Measurements from ENCODE around the gene TNFRSF19. TPM values are rescaled to one million over a fixed set of nuclear protein-coding genes. Genes with fewer than 3 reads are reported as not detected.

The TNFRSF19 gene
- total and polyA plus RNA-seq, 2 donors from 2014 or later, result 10.1 to 14.7 TPM

DNA sequence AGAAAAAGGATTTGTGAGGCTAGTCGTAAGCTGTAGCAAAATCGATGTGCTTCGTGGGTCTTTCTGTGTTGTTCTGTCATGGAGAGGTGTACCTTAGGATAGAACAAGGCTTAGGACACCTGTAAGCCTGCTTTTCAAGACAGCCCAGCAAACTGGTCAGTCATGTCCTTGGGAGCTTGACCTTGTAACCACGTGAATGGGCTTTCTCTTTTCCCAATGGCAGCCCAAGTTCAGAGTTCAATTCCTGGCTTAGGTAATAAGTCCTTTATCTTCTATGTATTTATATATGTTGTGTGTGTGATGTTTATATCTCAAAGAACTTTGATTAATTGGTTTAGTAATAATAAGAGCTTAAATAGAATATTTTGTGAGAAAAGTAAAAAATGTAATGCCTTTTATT lies 112.9 kb downstream of the TNFRSF19 start:
- intact Hi-C loops (cut with DNase I), result no loop called here
- Histone ChIP-seq H3K4me1 (ENCODE audit: control insufficient read depth in 2 of 3, insufficient read depth in 2 of 3, low read depth in 1 of 3, low read length in 3 of 3) (peaks cover 14 to 21% (median 20%) of the 10 kb centered on the region in 3 donors), H3K9me3 (ENCODE audit: control insufficient read depth in 2 of 3, insufficient read depth in 1 of 3, low read length in 3 of 3) (peaks cover 0 to 11% (median 0%) of the 10 kb centered on the region in 3 donors), H3K9ac (ENCODE audit: low read length in 3 of 3) (no peak overlapping the region), H3K4me3 (ENCODE audit: low read length in 3 of 3) (no peak overlapping the region), H3K36me3 (ENCODE audit: control insufficient read depth in 2 of 3, insufficient read depth in 3 of 3, low read length in 3 of 3) (no peaks in the 10 kb centered on the region), H3K27me3 (ENCODE audit: control insufficient read depth, insufficient read depth, low read length) (no peaks in the 10 kb centered on the region), H3K27ac (ENCODE audit: low read depth in 2 of 2, low read length in 2 of 2) (no peak overlapping the region)
- TF ChIP-seq, protein P1, sequence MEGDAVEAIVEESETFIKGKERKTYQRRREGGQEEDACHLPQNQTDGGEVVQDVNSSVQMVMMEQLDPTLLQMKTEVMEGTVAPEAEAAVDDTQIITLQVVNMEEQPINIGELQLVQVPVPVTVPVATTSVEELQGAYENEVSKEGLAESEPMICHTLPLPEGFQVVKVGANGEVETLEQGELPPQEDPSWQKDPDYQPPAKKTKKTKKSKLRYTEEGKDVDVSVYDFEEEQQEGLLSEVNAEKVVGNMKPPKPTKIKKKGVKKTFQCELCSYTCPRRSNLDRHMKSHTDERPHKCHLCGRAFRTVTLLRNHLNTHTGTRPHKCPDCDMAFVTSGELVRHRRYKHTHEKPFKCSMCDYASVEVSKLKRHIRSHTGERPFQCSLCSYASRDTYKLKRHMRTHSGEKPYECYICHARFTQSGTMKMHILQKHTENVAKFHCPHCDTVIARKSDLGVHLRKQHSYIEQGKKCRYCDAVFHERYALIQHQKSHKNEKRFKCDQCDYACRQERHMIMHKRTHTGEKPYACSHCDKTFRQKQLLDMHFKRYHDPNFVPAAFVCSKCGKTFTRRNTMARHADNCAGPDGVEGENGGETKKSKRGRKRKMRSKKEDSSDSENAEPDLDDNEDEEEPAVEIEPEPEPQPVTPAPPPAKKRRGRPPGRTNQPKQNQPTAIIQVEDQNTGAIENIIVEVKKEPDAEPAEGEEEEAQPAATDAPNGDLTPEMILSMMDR (IDR thresholded peaks at IDR 0.05; ENCODE audit: borderline replicate concordance, extremely low read depth, insufficient read depth), result no peak
- DNase-seq (no peak), FAIRE-seq (no peak)

- H3K4me1 ChIP-seq (ENCODE audit: control insufficient read depth in 2 of 3, insufficient read depth in 2 of 3, low read depth in 1 of 3, low read length in 3 of 3), result peaks cover 5 to 17% (median 17%) of the 10 kb centered on the region in 3 donors
- FAIRE-seq (no peak), DNase-seq (no peak)
- peaks cover 0 to 11% (median 0%) of the 10 kb centered on the region in 3 donors for H3K9me3 ChIP-seq (ENCODE audit: control insufficient read depth in 2 of 3, insufficient read depth in 1 of 3, low read length in 3 of 3)
- no peak overlapping the region for H3K4me3 ChIP-seq (ENCODE audit: low read length in 3 of 3)
- no peak overlapping the region for H3K27ac ChIP-seq (ENCODE audit: low read depth in 2 of 2, low read length in 2 of 2)
- H3K27me3 ChIP-seq (ENCODE audit: control insufficient read depth, insufficient read depth, low read length), result no peaks in the 10 kb centered on the region
- no peak overlapping the region for H3K9ac ChIP-seq (ENCODE audit: low read length in 3 of 3)
- no peaks in the 10 kb centered on the region for H3K36me3 ChIP-seq (ENCODE audit: control insufficient read depth in 2 of 3, insufficient read depth in 3 of 3, low read length in 3 of 3)
- TF ChIP-seq, protein P1 (IDR thresholded peaks at IDR 0.05; ENCODE audit: borderline replicate concordance, extremely low read depth, insufficient read depth), result no peak
- intact Hi-C loops (cut with DNase I), result no loop called here
These were observed 114.4 kb downstream of the TNFRSF19 start for GRCh38 chr13:23684647-23685046.

- peaks cover 5 to 12% (median 9%) of the 10 kb centered on the region in 3 donors for H3K4me1 ChIP-seq (ENCODE audit: control insufficient read depth in 2 of 3, insufficient read depth in 2 of 3, low read depth in 1 of 3, low read length in 3 of 3)
- intact Hi-C loops (cut with DNase I), result no loop called here
- TF ChIP-seq, protein P1 (IDR thresholded peaks at IDR 0.05; ENCODE audit: borderline replicate concordance, extremely low read depth, insufficient read depth), result no peak
- no peaks in the 10 kb centered on the region for H3K27me3 ChIP-seq (ENCODE audit: control insufficient read depth, insufficient read depth, low read length)
- peaks cover 0 to 11% (median 0%) of the 10 kb centered on the region in 3 donors for H3K9me3 ChIP-seq (ENCODE audit: control insufficient read depth in 2 of 3, insufficient read depth in 1 of 3, low read length in 3 of 3)
- no peak for DNase-seq
- H3K9ac ChIP-seq (ENCODE audit: low read length in 3 of 3), result no peak overlapping the region
- no peak overlapping the region for H3K27ac ChIP-seq (ENCODE audit: low read depth in 2 of 2, low read length in 2 of 2)
- no peak overlapping the region for H3K4me3 ChIP-seq (ENCODE audit: low read length in 3 of 3)
- H3K36me3 ChIP-seq (ENCODE audit: control insufficient read depth in 2 of 3, insufficient read depth in 3 of 3, low read length in 3 of 3), result no peaks in the 10 kb centered on the region
- FAIRE-seq, result no peak
These were observed 115.2 kb downstream of the TNFRSF19 start for GRCh38 chr13:23685416-23685815.

DNA sequence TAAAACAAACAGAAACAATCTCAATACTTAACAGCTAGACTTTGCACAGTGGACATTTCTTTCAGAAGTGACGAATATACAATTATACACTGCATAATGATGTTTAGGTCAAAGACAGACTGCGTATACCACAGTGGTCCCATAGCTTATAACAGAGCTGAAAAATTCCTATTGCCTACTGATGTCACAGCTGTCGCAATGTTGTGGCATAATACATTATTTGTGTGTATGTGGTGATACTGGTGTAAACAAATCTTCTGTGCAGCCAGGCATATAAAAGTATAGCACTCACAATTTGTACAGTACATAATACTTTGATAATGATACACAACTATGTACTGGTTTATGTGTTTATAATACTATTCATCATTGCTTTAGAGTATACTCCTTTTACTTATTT lies 116.7 kb downstream of the TNFRSF19 start:
- Histone ChIP-seq H3K9ac (ENCODE audit: low read length in 3 of 3) (no peak overlapping the region), H3K36me3 (ENCODE audit: control insufficient read depth in 2 of 3, insufficient read depth in 3 of 3, low read length in 3 of 3) (no peaks in the 10 kb centered on the region), H3K27ac (ENCODE audit: low read depth in 2 of 2, low read length in 2 of 2) (no peak overlapping the region), H3K4me3 (ENCODE audit: low read length in 3 of 3) (no peak overlapping the region), H3K27me3 (ENCODE audit: control insufficient read depth, insufficient read depth, low read length) (no peaks in the 10 kb centered on the region), H3K9me3 (ENCODE audit: control insufficient read depth in 2 of 3, insufficient read depth in 1 of 3, low read length in 3 of 3) (peaks cover 0 to 11% (median 0%) of the 10 kb centered on the region in 3 donors), H3K4me1 (ENCODE audit: control insufficient read depth in 2 of 3, insufficient read depth in 2 of 3, low read depth in 1 of 3, low read length in 3 of 3) (no peaks in the 10 kb centered on the region)
- TF ChIP-seq, protein P1 (IDR thresholded peaks at IDR 0.05; ENCODE audit: borderline replicate concordance, extremely low read depth, insufficient read depth), result no peak
- intact Hi-C loops (cut with DNase I), result no loop called here
- DNase-seq, result no peak
- FAIRE-seq, result no peak

Measured in kidney (tissue), 14 donors.